Prostate gland (tissue), 2 donors: Measurements from ENCODE around the gene SCGB3A2.

Source experiments
- POLR2A ChIP-seq: fragments of 450-650 bp; IDR thresholded peaks from one replicate; pipeline ENCODE4 v1.6.1; 2016; ENCODE audit warnings: antibody characterized with exemption, mild to moderate bottlenecking
- POLR2AphosphoS5 ChIP-seq: sonication (generic); formaldehyde crosslinking; IDR thresholded peaks from one replicate; pipeline ENCODE4 v1.6.1; 2017; ENCODE audit warnings: antibody characterized with exemption
- TF ChIP-seq, protein P1 (sequence below), 4 experiments: fragments of 200-600 bp in 2 of 4; fragments of 450-650 bp in 2 of 4; sonication (generic) in 2 of 4; IDR thresholded peaks; 1 replicate in 3 of 4; 2 replicates in 1 of 4; pipeline ENCODE4 v1.5.1; 2016 to 2019; ENCODE audit warnings: antibody characterized with exemption in 4 of 4, mild to moderate bottlenecking in 2 of 4, moderate library complexity in 2 of 4

DNA sequence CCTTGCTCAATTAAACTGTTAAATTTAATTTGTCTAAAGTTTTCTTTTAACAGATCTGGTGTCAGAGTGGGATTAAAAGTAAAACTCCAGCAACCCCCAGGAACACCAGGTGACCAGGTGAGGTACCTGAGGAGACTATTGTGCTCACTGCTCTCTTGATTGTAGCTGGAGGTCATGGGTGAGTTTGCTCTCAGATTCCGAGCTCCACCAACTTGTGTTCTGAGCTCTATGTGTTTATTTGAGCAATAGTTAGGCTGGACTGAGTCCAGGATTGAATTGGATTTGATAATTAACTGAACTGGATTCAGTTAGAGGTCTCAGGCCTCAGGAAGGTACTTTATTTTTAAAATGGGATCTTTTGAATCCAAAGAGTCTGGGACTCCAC lies 17.9 kb upstream of the SCGB3A2 start:
- TF ChIP-seq, protein P1, sequence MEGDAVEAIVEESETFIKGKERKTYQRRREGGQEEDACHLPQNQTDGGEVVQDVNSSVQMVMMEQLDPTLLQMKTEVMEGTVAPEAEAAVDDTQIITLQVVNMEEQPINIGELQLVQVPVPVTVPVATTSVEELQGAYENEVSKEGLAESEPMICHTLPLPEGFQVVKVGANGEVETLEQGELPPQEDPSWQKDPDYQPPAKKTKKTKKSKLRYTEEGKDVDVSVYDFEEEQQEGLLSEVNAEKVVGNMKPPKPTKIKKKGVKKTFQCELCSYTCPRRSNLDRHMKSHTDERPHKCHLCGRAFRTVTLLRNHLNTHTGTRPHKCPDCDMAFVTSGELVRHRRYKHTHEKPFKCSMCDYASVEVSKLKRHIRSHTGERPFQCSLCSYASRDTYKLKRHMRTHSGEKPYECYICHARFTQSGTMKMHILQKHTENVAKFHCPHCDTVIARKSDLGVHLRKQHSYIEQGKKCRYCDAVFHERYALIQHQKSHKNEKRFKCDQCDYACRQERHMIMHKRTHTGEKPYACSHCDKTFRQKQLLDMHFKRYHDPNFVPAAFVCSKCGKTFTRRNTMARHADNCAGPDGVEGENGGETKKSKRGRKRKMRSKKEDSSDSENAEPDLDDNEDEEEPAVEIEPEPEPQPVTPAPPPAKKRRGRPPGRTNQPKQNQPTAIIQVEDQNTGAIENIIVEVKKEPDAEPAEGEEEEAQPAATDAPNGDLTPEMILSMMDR (IDR thresholded peaks at IDR 0.05) = no peak
- TF ChIP-seq POLR2A (no peak), POLR2AphosphoS5 (no peak)
